Effector memory CD8-positive, alpha-beta T cell (primary cell): Measurements from ENCODE around the gene MACROD2.

Experiments used
- ATAC-seq: fragments of 150-1000 bp; cut with Tn5 transposase; replicated peaks from 2 replicates; pipeline ENCODE4 v1.10.0; 2021; ENCODE audit warnings: mild to moderate bottlenecking, moderate library complexity
- DNase-seq, 3 experiments: peaks; one replicate each; pipeline ENCODE4 v3.0.0; 2021
- H3K27ac Mint-ChIP-seq, 2 donors: one replicate each; pipeline ENCODE4 v1.8.0; 2022; ENCODE audit warnings: mild to moderate bottlenecking in 2 of 2, mixed read lengths in 2 of 2, moderate library complexity in 2 of 2
- H3K27me3 Mint-ChIP-seq, 2 donors: one replicate each; pipeline ENCODE4 v1.8.0; 2022; ENCODE audit warnings: mixed read lengths in 2 of 2
- H3K36me3 Mint-ChIP-seq: one replicate; pipeline ENCODE4 v1.8.0; 2022; ENCODE audit warnings: mild to moderate bottlenecking, moderate library complexity, mixed read lengths; ENCODE audit not compliant: insufficient read depth
- H3K4me1 Mint-ChIP-seq, 2 donors: one replicate each; pipeline ENCODE4 v1.8.0; 2022; ENCODE audit warnings: low read depth in 2 of 2, mixed read lengths in 2 of 2
- H3K4me3 Mint-ChIP-seq, 2 donors: one replicate each; pipeline ENCODE4 v1.8.0; 2022; ENCODE audit warnings: mild to moderate bottlenecking in 2 of 2, mixed read lengths in 2 of 2, moderate library complexity in 2 of 2
- H3K9me3 Mint-ChIP-seq, 2 donors: one replicate each; pipeline ENCODE4 v1.8.0; 2022; ENCODE audit warnings: mixed read lengths in 2 of 2

Gene MACROD2

DNA sequence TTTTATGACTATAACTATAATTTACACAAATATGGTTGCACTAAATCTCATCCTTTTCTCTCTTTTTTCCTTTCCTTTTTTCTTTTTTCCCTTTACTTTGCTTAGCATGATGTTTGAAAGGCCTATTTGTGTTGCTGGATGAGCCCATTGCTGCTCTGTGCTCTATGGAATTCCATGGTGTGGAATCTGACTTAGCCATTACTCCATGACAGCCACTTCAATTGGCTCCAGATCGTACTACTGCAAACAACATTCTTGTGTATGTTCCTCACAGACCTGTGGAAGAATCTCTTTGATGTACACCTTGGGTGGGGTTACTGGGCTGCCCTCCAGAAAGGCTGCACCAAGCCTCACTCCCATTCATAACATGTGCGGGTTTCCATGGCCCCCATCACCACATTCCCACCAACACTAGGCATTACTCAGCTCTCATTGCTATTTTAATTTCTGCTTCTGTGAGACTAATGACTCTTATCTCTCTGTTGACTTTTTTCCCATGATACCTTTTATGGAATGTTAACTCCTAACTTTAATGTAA, 1598.9 kb downstream of the MACROD2 start:
- H3K4me1 Mint-ChIP-seq = no peaks in the 10 kb centered on the region

GRCh38 chr20:15596220-15596890, 1601.0 kb downstream of the MACROD2 start:
- peaks cover 4% of the 10 kb centered on the region for H3K36me3 Mint-ChIP-seq
- H3K27ac Mint-ChIP-seq = no peak overlapping the region
- H3K27me3 Mint-ChIP-seq = no peaks in the 10 kb centered on the region
- no peak overlapping the region for H3K4me3 Mint-ChIP-seq
- H3K4me1 Mint-ChIP-seq = no peaks in the 10 kb centered on the region
- ATAC-seq (no peak), DNase-seq (no peak)
- H3K9me3 Mint-ChIP-seq = peaks cover 8 to 16% of the 10 kb centered on the region in 2 donors

More for the DNA sequence above, 1598.9 kb downstream of the MACROD2 start:
- Mint-ChIP-seq H3K9me3 (peaks cover 7% of the 10 kb centered on the region in 2 donors), H3K36me3 (no peaks in the 10 kb centered on the region), H3K27me3 (no peaks in the 10 kb centered on the region), H3K27ac (no peak overlapping the region), H3K4me3 (no peak overlapping the region)
- no peak for DNase-seq
- no peak for ATAC-seq

DNA sequence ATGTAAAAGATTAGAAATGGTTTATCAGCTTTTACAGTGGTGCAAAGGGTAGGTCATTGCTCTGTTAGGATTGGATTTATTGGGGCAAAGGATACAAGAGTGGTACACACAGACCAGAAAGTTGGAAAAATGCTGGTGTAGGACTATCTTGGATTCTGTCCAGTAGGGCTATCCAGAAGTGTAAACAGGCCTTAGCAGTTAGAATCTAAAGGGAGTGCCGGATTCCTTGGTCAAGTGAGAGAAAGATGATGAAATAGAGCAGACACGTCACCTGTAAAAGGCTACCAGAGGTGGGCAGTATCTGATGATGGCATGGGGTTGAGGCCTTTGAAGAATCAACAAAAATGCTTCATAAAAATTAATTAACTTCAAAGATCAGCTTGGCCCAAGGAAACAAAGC, 1602.0 kb downstream of the MACROD2 start:
- no peak for ATAC-seq
- Mint-ChIP-seq H3K27ac (no peak overlapping the region), H3K27me3 (no peaks in the 10 kb centered on the region)

GRCh38 chr20:15599961-15600360, 1604.6 kb downstream of the MACROD2 start:
- no peak overlapping the region for H3K27ac Mint-ChIP-seq
- H3K4me3 Mint-ChIP-seq = no peak overlapping the region
- no peaks in the 10 kb centered on the region for H3K27me3 Mint-ChIP-seq
- H3K4me1 Mint-ChIP-seq = no peaks in the 10 kb centered on the region
- ATAC-seq (no peak), DNase-seq (no peak)
- peaks cover 4 to 16% of the 10 kb centered on the region in 2 donors for H3K9me3 Mint-ChIP-seq
- peaks cover 4% of the 10 kb centered on the region for H3K36me3 Mint-ChIP-seq

More for the DNA sequence above, 1602.0 kb downstream of the MACROD2 start:
- peaks cover 8 to 16% of the 10 kb centered on the region in 2 donors for H3K9me3 Mint-ChIP-seq
- no peaks in the 10 kb centered on the region for H3K4me1 Mint-ChIP-seq
- peaks cover 4% of the 10 kb centered on the region for H3K36me3 Mint-ChIP-seq
- DNase-seq = no peak
- no peak overlapping the region for H3K4me3 Mint-ChIP-seq

GRCh38 chr20:15600565-15600964, 1605.2 kb downstream of the MACROD2 start:
- Mint-ChIP-seq H3K27me3 (no peaks in the 10 kb centered on the region), H3K27ac (no peak overlapping the region), H3K9me3 (peaks cover 4 to 16% of the 10 kb centered on the region in 2 donors), H3K4me1 (no peaks in the 10 kb centered on the region), H3K4me3 (no peak overlapping the region), H3K36me3 (peaks cover 4% of the 10 kb centered on the region)
- no peak for DNase-seq
- ATAC-seq = no peak

DNA sequence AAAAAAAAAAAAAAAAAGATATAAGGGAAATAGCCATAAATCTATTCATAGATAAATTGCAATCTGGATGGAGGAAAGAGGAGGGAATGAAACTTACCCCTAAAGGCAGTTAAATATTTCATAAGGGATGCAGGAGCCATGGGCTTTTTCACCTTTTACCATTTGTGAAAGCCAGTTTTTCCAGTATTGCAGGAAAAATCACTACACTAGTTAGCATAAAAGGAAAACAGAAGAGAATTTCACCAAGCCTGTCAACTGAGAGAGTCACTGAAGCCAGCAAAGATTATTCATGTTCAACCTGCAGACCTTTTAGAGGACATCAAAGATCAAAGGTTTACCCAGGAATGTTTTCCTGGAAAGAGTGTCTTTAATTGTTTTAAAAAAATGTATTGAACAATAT, 1608.2 kb downstream of the MACROD2 start:
- no peak for DNase-seq
- Mint-ChIP-seq H3K4me3 (no peak overlapping the region), H3K4me1 (no peaks in the 10 kb centered on the region), H3K9me3 (peaks cover 8 to 16% of the 10 kb centered on the region in 2 donors), H3K27me3 (no peaks in the 10 kb centered on the region), H3K36me3 (peaks cover 4% of the 10 kb centered on the region), H3K27ac (no peak overlapping the region)
- no peak for ATAC-seq

DNA sequence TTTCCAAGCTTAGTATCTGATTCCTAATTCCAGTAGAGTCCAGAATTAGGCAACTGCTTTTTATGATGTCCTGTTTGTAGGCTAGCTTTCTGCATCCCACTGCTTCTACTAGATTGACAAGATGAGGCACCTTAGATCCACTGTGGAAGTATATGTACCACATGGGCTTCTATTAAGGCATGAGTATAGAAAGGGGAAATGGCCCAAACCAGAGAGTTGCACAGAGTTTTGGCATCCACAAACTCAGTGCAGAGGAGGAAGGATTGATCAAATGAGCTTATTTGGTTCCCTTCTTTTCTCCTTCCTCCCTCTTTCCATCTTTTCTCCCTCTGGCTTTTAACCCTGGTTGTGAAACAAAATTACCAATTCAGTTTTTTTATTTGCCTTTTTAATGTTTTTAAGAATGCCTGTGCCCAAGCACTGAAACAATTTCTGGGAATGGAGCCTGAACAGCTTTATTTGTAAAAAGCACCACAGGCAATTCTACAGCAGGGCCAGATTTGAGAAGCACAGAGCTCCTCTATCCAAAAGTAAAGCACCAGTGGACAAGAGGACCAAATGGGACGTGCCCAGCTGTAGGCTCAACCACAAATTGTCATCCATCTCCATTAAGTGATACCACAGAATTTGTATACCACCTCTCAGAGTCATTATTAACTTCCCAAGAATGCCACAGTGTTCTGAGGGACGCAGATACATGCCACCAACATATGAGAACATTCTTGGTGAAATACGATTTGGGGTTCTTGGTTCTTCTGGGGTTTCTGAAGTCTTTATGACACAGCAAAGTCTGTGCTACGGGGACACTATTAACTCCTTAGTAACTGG, 1608.9 kb downstream of the MACROD2 start:
- no peak for DNase-seq
- Mint-ChIP-seq H3K9me3 (peaks cover 9 to 23% of the 10 kb centered on the region in 2 donors), H3K27me3 (no peaks in the 10 kb centered on the region)

GRCh38 chr20:15609921-15610320, 1614.6 kb downstream of the MACROD2 start:
- no peaks in the 10 kb centered on the region for H3K4me1 Mint-ChIP-seq
- H3K27ac Mint-ChIP-seq = no peak overlapping the region
- no peak overlapping the region for H3K4me3 Mint-ChIP-seq
- ATAC-seq (no peak), DNase-seq (no peak)
- H3K9me3 Mint-ChIP-seq = peaks cover 18 to 28% of the 10 kb centered on the region in 2 donors
- no peaks in the 10 kb centered on the region for H3K36me3 Mint-ChIP-seq
- H3K27me3 Mint-ChIP-seq = no peaks in the 10 kb centered on the region

More for the DNA sequence above, 1608.9 kb downstream of the MACROD2 start:
- no peak overlapping the region for H3K4me3 Mint-ChIP-seq
- no peaks in the 10 kb centered on the region for H3K4me1 Mint-ChIP-seq
- no peak overlapping the region for H3K27ac Mint-ChIP-seq
- H3K36me3 Mint-ChIP-seq = peaks cover 4% of the 10 kb centered on the region
- ATAC-seq = no peak

GRCh38 chr20:15610787-15611186, 1615.5 kb downstream of the MACROD2 start:
- ATAC-seq (no peak), DNase-seq (no peak)
- H3K4me3 Mint-ChIP-seq = no peak overlapping the region
- H3K27ac Mint-ChIP-seq = no peak overlapping the region
- no peaks in the 10 kb centered on the region for H3K36me3 Mint-ChIP-seq
- H3K4me1 Mint-ChIP-seq = no peaks in the 10 kb centered on the region
- no peaks in the 10 kb centered on the region for H3K27me3 Mint-ChIP-seq
- peaks cover 19 to 32% of the 10 kb centered on the region in 2 donors for H3K9me3 Mint-ChIP-seq

GRCh38 chr20:15611541-15611940, 1616.2 kb downstream of the MACROD2 start:
- H3K36me3 Mint-ChIP-seq = no peaks in the 10 kb centered on the region
- no peak for DNase-seq
- H3K9me3 Mint-ChIP-seq = peaks cover 15 to 26% of the 10 kb centered on the region in 2 donors
- no peak overlapping the region for H3K27ac Mint-ChIP-seq
- ATAC-seq = no peak
- H3K4me3 Mint-ChIP-seq = no peak overlapping the region
- no peaks in the 10 kb centered on the region for H3K27me3 Mint-ChIP-seq
- H3K4me1 Mint-ChIP-seq = no peaks in the 10 kb centered on the region

DNA sequence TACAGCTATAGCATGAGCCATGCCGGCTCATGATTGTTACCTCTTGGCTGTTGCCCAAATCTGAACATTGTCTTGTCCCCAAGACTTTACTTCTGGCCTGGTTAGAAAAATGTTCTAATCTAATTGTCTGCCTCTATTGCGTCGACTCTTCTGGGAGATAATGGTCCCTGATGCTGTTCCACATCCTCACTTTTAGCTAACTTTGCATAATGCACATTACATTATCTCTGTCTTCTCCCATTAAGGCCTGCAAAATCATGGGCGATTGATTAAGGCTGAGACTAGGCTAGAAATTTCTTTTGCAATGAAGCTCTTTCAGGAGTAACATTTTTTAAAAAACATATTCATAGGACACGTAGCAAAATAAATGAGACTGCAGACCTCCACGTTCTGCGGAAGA, 1616.9 kb downstream of the MACROD2 start:
- Mint-ChIP-seq H3K36me3 (no peaks in the 10 kb centered on the region), H3K9me3 (peaks cover 17 to 32% of the 10 kb centered on the region in 2 donors), H3K27ac (no peak overlapping the region), H3K4me3 (no peak overlapping the region), H3K4me1 (no peaks in the 10 kb centered on the region), H3K27me3 (no peaks in the 10 kb centered on the region)
- ATAC-seq (no peak), DNase-seq (no peak)

DNA sequence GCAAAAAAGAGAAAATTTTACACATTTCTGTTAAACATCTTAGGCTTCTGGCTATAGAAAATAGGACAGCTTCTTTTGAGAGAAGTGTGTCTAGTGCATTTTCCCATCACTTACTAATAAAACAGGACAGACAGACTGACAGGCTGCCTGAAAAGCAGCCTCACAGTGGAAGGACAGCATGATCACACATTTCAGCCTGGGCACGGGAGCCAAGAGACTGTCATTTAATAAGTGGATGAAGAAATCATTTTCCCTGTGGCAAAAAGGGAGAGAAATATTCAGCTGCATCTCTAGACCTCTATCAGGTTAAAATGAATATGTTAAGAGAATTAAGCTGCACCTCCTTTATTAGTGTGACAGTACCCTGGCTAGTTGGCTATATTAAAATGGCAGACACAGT, 1617.5 kb downstream of the MACROD2 start:
- no peaks in the 10 kb centered on the region for H3K36me3 Mint-ChIP-seq
- H3K27me3 Mint-ChIP-seq = no peaks in the 10 kb centered on the region
- no peak for DNase-seq
- no peak overlapping the region for H3K27ac Mint-ChIP-seq
- no peaks in the 10 kb centered on the region for H3K4me1 Mint-ChIP-seq
- H3K9me3 Mint-ChIP-seq = peaks cover 18 to 32% of the 10 kb centered on the region in 2 donors
- no peak overlapping the region for H3K4me3 Mint-ChIP-seq
- ATAC-seq = no peak

- DNase-seq = no peak
- no peak overlapping the region for H3K4me3 Mint-ChIP-seq
- H3K36me3 Mint-ChIP-seq = no peaks in the 10 kb centered on the region
- peaks cover 19 to 32% of the 10 kb centered on the region in 2 donors for H3K9me3 Mint-ChIP-seq
- H3K27ac Mint-ChIP-seq = no peak overlapping the region
- no peak for ATAC-seq
- H3K27me3 Mint-ChIP-seq = no peaks in the 10 kb centered on the region
- no peaks in the 10 kb centered on the region for H3K4me1 Mint-ChIP-seq
These were observed 1618.2 kb downstream of the MACROD2 start for GRCh38 chr20:15613530-15613929.

- Mint-ChIP-seq H3K4me1 (no peaks in the 10 kb centered on the region), H3K27me3 (no peaks in the 10 kb centered on the region), H3K4me3 (no peak overlapping the region), H3K27ac (no peak overlapping the region), H3K9me3 (peaks cover 15% of the 10 kb centered on the region in 2 donors), H3K36me3 (no peaks in the 10 kb centered on the region)
- DNase-seq (no peak), ATAC-seq (no peak)
These were observed 1621.3 kb downstream of the MACROD2 start for GRCh38 chr20:15616626-15617025.
